Measurements from ENCODE around the gene IL10RA. TPM values are rescaled to one million over a fixed set of nuclear protein-coding genes. Genes with fewer than 3 reads are reported as not detected.

IL10RA gene
- polyA plus RNA-seq, 3 donors = 152 to 413 (median 226) TPM

GRCh38 chr11:118018401-118018800 is 32.2 kb downstream of the IL10RA start:
- peaks cover 10 to 15% of the 10 kb centered on the region in 2 donors for H3K36me3 Mint-ChIP-seq
- H2AFZ ChIP-seq (ENCODE audit: insufficient read depth, low read depth, low read length, poor library complexity, severe bottlenecking) = no peak overlapping the region
- TF ChIP-seq CTCF (IDR thresholded peaks at IDR 0.05) = no peak
- H4K20me1 ChIP-seq (ENCODE audit: insufficient read depth, low read length) = no peaks in the 10 kb centered on the region
- no peaks in the 10 kb centered on the region for H3K79me2 ChIP-seq (ENCODE audit: insufficient read depth, low read length)
- H3K4me2 ChIP-seq (replicated peaks; ENCODE audit: extremely low read depth, low read length, poor library complexity, severe bottlenecking) = no peak overlapping the region
- peak in 1 of 3 donors; percentile 76 for DNase-seq
- H3K27ac ChIP-seq (ENCODE audit: low read depth in 1 of 2, low read length in 2 of 2) = no peak overlapping the region
- H3K4me3 ChIP-seq (replicated peaks in 1 of 3; ENCODE audit: low read depth in 2 of 3, low read length in 3 of 3) = no peak overlapping the region
- H3K36me3 ChIP-seq (replicated peaks in 1 of 2; ENCODE audit: control insufficient read depth in 1 of 2, insufficient read depth in 2 of 2, low read length in 2 of 2) = no peaks in the 10 kb centered on the region
- peaks cover 13 to 22% (median 20%) of the 10 kb centered on the region in 7 donors for H3K9me3 Mint-ChIP-seq
- peaks cover 33% of the 10 kb centered on the region for H3K4me1 Mint-ChIP-seq
- no peaks in the 10 kb centered on the region for H3K27me3 ChIP-seq (ENCODE audit: control insufficient read depth in 2 of 2, insufficient read depth in 2 of 2, low read length in 2 of 2)
- peaks cover 0 to 3% (median 2%) of the 10 kb centered on the region in 3 donors for H3K27me3 Mint-ChIP-seq (ENCODE audit: low read depth in 3 of 3)
- H3K9ac ChIP-seq (ENCODE audit: insufficient read depth, low read length, poor library complexity, severe bottlenecking) = no peak overlapping the region
- intact Hi-C loops (cut with micrococcal nuclease) = loop anchor here in 1 of 2 donors (10.0 kb wide), 1 partner anchor 66 kb away; the partner anchor contains the start of gene SMIM35
- peaks cover 15 to 20% of the 10 kb centered on the region in 2 donors for H3K9me3 ChIP-seq (replicated peaks in 1 of 2; ENCODE audit: control insufficient read depth in 1 of 2, insufficient read depth in 1 of 2, low read length in 2 of 2)
- H3K4me3 Mint-ChIP-seq = no peak overlapping the region
- 94% methylated on average over 2 of the region's 2 CpGs for WGBS (ENCODE audit: insufficient coverage)
- no peak overlapping the region for H3K27ac Mint-ChIP-seq
- H3K4me1 ChIP-seq (ENCODE audit: control insufficient read depth in 1 of 2, insufficient read depth in 2 of 2, low read length in 2 of 2) = peaks cover 28 to 35% of the 10 kb centered on the region in 2 donors

- H3K27ac ChIP-seq (ENCODE audit: low read depth in 1 of 2, low read length in 2 of 2) = no peak overlapping the region
- Mint-ChIP-seq H3K9me3 (peaks cover 15 to 25% (median 20%) of the 10 kb centered on the region in 7 donors), H3K4me3 (no peak overlapping the region), H3K27ac (no peak overlapping the region), H3K36me3 (peaks cover 10 to 15% of the 10 kb centered on the region in 2 donors), H3K27me3 (ENCODE audit: low read depth in 3 of 3) (peaks cover 0 to 5% (median 2%) of the 10 kb centered on the region in 3 donors), H3K4me1 (peaks cover 8% of the 10 kb centered on the region)
- H3K27me3 ChIP-seq (ENCODE audit: control insufficient read depth in 2 of 2, insufficient read depth in 2 of 2, low read length in 2 of 2) = no peaks in the 10 kb centered on the region
- H4K20me1 ChIP-seq (ENCODE audit: insufficient read depth, low read length) = no peaks in the 10 kb centered on the region
- no peak overlapping the region for H2AFZ ChIP-seq (ENCODE audit: insufficient read depth, low read depth, low read length, poor library complexity, severe bottlenecking)
- H3K9me3 ChIP-seq (replicated peaks in 1 of 2; ENCODE audit: control insufficient read depth in 1 of 2, insufficient read depth in 1 of 2, low read length in 2 of 2) = peaks cover 15 to 20% of the 10 kb centered on the region in 2 donors
- H3K9ac ChIP-seq (ENCODE audit: insufficient read depth, low read length, poor library complexity, severe bottlenecking) = no peak overlapping the region
- H3K4me2 ChIP-seq (replicated peaks; ENCODE audit: extremely low read depth, low read length, poor library complexity, severe bottlenecking) = no peak overlapping the region
- TF ChIP-seq CTCF (IDR thresholded peaks at IDR 0.05) = no peak
- no peaks in the 10 kb centered on the region for H3K36me3 ChIP-seq (replicated peaks in 1 of 2; ENCODE audit: control insufficient read depth in 1 of 2, insufficient read depth in 2 of 2, low read length in 2 of 2)
- intact Hi-C loops (cut with micrococcal nuclease) = no loop called here
- no peak for DNase-seq
- no peak overlapping the region for H3K4me3 ChIP-seq (replicated peaks in 1 of 3; ENCODE audit: low read depth in 2 of 3, low read length in 3 of 3)
- peaks cover 8% of the 10 kb centered on the region in 2 donors for H3K4me1 ChIP-seq (ENCODE audit: control insufficient read depth in 1 of 2, insufficient read depth in 2 of 2, low read length in 2 of 2)
- WGBS (ENCODE audit: insufficient coverage) = no CpG with 5 or more reads among the region's 1 CpG
- no peaks in the 10 kb centered on the region for H3K79me2 ChIP-seq (ENCODE audit: insufficient read depth, low read length)
Measured at GRCh38 chr11:118021146-118021545, 35.0 kb downstream of the IL10RA start.
